Measurements from ENCODE around the gene APOE.
"Not testable (repeated sequence)": the region's sequence is repeated elsewhere in the genome, so short reads cannot be mapped to it uniquely, and the experiment has no call there.

The APOE gene

DNA sequence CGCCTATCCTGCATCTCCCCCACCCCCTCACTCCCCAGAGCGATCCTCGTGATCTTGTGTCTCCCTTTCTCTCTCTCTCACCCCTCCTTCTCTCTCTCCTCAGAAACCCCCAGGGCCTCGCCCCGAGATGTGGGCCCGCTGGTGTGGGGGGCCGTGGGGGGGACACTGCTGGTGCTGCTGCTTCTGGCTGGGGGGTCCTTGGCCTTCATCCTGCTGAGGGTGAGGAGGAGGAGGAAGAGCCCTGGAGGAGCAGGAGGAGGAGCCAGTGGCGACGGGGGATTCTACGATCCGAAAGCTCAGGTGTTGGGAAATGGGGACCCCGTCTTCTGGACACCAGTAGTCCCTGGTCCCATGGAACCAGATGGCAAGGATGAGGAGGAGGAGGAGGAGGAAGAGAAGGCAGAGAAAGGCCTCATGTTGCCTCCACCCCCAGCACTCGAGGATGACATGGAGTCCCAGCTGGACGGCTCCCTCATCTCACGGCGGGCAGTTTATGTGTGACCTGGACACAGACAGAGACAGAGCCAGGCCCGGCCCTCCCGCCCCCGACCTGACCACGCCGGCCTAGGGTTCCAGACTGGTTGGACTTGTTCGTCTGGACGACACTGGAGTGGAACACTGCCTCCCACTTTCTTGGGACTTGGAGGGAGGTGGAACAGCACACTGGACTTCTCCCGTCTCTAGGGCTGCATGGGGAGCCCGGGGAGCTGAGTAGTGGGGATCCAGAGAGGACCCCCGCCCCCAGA lies 27.3 kb upstream of the APOE start:
- H3K27me3 Mint-ChIP-seq, result peaks cover 79% of the 10 kb centered on the region
- no peaks in the 10 kb centered on the region for H3K36me3 Mint-ChIP-seq
- H3K9me3 Mint-ChIP-seq, result no peaks in the 10 kb centered on the region
- ATAC-seq, result no peak
- H3K27ac Mint-ChIP-seq, result no peak overlapping the region
- H3K4me1 Mint-ChIP-seq, result no peaks in the 10 kb centered on the region
- no peak overlapping the region for H3K4me3 Mint-ChIP-seq

GRCh38 chr19:44879309-44880065 lies 26.1 kb upstream of the APOE start:
- Mint-ChIP-seq H3K9me3 (no peaks in the 10 kb centered on the region), H3K27ac (no peak overlapping the region), H3K27me3 (peaks cover 67% of the 10 kb centered on the region), H3K4me1 (no peaks in the 10 kb centered on the region), H3K36me3 (no peaks in the 10 kb centered on the region), H3K4me3 (no peak overlapping the region)
- no peak for ATAC-seq

DNA sequence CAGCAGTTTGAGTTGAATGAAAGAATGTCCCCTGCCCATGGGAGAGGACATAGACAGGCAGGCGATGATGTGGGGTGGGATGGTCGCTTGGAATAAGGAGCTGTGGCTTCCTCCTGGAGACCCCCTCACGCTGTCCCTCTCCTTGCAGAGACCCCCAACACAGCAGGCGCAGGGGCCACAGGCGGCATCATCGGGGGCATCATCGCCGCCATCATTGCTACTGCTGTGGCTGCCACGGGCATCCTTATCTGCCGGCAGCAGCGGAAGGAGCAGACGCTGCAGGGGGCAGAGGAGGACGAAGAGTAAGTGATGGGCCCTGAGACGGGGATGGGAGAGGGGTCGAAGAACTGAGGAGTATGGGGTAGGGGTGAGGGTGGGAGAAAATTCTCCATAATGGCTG lies 23.5 kb upstream of the APOE start:
- Mint-ChIP-seq H3K9me3 (no peaks in the 10 kb centered on the region), H3K36me3 (no peaks in the 10 kb centered on the region), H3K27ac (no peak overlapping the region), H3K4me3 (no peak overlapping the region), H3K4me1 (no peaks in the 10 kb centered on the region), H3K27me3 (peaks cover 46% of the 10 kb centered on the region)
- no peak for ATAC-seq

GRCh38 chr19:44882619-44883397 lies 22.8 kb upstream of the APOE start:
- ATAC-seq, H3K4me1 Mint-ChIP-seq, H3K4me3 Mint-ChIP-seq, H3K27ac Mint-ChIP-seq, H3K9me3 Mint-ChIP-seq, H3K36me3 Mint-ChIP-seq: not testable (repeated sequence)
- H3K27me3 Mint-ChIP-seq, result peaks cover 39% of the 10 kb centered on the region

GRCh38 chr19:44883922-44884321 lies 21.7 kb upstream of the APOE start:
- no peaks in the 10 kb centered on the region for H3K9me3 Mint-ChIP-seq
- H3K27ac Mint-ChIP-seq, result no peak overlapping the region
- no peak overlapping the region for H3K4me3 Mint-ChIP-seq
- H3K27me3 Mint-ChIP-seq, result peaks cover 27% of the 10 kb centered on the region
- H3K36me3 Mint-ChIP-seq, result no peaks in the 10 kb centered on the region
- no peaks in the 10 kb centered on the region for H3K4me1 Mint-ChIP-seq
- no peak for ATAC-seq

DNA sequence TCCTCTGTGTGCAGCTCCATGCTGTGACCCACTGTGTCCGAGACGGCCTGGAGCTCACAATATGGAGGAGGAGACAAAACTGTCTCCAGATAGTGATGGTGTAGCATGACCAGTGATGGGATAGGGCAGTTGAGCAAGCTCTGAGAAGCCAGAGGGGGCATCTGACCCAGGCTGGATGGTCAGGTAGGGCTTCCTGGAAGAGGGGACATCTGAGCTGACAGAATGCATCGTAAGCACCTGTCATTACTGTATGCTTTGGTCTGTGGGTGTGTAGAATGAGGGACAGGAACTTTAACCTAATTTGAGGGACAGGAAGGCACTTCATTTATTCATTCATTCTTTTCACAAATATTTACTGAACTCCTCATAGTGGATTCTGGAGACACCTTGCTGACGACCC lies 21.0 kb upstream of the APOE start:
- no peak overlapping the region for H3K4me3 Mint-ChIP-seq
- H3K27ac Mint-ChIP-seq, result no peak overlapping the region
- no peak for ATAC-seq
- H3K4me1 Mint-ChIP-seq, result no peaks in the 10 kb centered on the region
- H3K36me3 Mint-ChIP-seq, result no peaks in the 10 kb centered on the region
- H3K9me3 Mint-ChIP-seq, result peaks cover 3% of the 10 kb centered on the region
- peaks cover 21% of the 10 kb centered on the region for H3K27me3 Mint-ChIP-seq

DNA sequence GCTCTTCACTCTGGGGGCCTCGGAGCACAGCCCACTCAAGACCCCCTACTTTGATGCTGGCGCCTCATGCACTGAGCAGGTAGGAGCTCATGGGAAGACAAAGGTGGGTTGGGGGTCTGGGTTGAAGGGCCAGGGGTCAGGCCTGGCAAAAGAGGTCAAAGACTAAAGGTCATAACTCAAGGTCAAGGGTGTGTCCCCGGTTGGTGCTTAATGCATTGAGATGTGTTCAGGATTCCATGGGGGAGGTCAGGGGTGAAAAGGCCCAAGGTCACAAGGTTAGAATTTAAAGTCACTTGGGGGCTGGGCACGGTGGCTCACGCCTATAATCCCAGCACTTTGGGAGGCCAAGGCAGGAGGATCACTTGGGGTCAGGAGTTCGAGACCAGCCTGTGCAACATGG lies 19.5 kb upstream of the APOE start:
- no peak overlapping the region for H3K4me3 Mint-ChIP-seq
- ATAC-seq, result no peak
- H3K36me3 Mint-ChIP-seq, result no peaks in the 10 kb centered on the region
- peaks cover 3% of the 10 kb centered on the region for H3K9me3 Mint-ChIP-seq
- no peaks in the 10 kb centered on the region for H3K4me1 Mint-ChIP-seq
- H3K27ac Mint-ChIP-seq, result no peak overlapping the region
- peaks cover 13% of the 10 kb centered on the region for H3K27me3 Mint-ChIP-seq

DNA sequence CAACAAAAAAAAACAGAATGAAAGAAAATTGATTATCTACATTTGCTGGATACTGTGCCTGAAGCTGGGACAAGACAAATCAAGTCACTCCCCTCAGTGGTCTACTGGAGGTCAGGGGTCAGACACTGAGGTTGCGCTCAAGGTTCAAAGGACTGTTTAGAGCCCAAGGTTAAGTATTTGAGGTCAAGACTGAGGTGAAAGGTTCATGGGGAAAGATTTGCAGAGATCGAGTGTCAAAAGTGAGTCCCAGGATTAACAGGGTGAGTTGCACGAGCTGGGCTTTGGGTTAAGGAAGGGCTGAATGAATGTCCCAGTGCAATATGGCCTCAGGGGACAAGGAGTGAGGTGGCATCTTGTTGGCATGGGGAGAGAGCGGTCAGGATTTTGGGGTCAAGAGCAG lies 17.9 kb upstream of the APOE start:
- Mint-ChIP-seq H3K36me3 (peaks cover 2% of the 10 kb centered on the region), H3K27me3 (no peaks in the 10 kb centered on the region), H3K9me3 (peaks cover 3% of the 10 kb centered on the region), H3K4me1 (peaks cover 12% of the 10 kb centered on the region), H3K27ac (no peak overlapping the region), H3K4me3 (no peak overlapping the region)
- ATAC-seq, result no peak

- not testable (repeated sequence) for H3K4me3 Mint-ChIP-seq, H3K27me3 Mint-ChIP-seq
Measured at GRCh38 chr19:44888335-44888734, 17.3 kb upstream of the APOE start.

GRCh38 chr19:44889830-44890365 lies 15.7 kb upstream of the APOE start:
- no peaks in the 10 kb centered on the region for H3K27me3 Mint-ChIP-seq
- H3K27ac Mint-ChIP-seq, result peak overlapping the region; percentile 76
- peaks cover 23% of the 10 kb centered on the region for H3K4me1 Mint-ChIP-seq
- H3K36me3 Mint-ChIP-seq, result peaks cover 24% of the 10 kb centered on the region
- peak overlapping the region; percentile 79 for H3K4me3 Mint-ChIP-seq
- ATAC-seq, result no peak
- peaks cover 3% of the 10 kb centered on the region for H3K9me3 Mint-ChIP-seq

More at GRCh38 chr19:44888335-44888734, 17.3 kb upstream of the APOE start:
- not testable (repeated sequence) for H3K27ac Mint-ChIP-seq, H3K9me3 Mint-ChIP-seq, H3K36me3 Mint-ChIP-seq, ATAC-seq
- H3K4me1 Mint-ChIP-seq, result peaks cover 18% of the 10 kb centered on the region

DNA sequence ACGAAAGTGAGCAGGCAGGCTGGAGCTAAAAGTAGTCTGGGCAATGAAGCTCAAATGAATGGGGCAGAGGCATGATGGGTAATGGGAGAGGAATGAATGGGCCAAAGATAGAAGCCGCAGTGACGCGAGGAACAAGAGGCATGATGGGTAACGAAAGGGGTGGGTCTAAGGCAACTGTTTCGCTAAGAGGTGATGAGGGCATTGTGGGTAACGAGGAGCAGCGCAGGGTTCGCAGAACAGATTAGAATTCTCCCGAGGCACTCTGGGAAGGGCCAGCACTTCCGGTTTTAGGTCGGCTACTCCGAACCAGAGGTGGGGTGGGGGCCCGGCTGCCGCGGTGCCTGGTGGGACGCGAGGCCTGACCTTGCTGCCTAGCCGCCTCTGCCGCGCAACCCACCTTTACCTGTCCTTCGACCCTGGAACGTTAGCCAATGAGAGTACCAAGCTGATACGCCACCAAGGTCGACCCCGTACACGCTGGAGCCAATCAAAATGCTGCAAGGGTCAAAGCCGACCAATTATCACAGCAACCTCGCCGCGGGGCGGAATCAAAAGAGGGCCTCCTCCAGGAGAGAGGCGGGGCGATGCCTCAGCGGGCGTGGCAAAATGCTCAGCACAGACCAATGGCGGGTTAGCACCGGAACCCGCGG lies 15.1 kb upstream of the APOE start:
- Mint-ChIP-seq H3K4me1 (peaks cover 27% of the 10 kb centered on the region), H3K9me3 (peaks cover 3% of the 10 kb centered on the region), H3K36me3 (peaks cover 29% of the 10 kb centered on the region), H3K4me3 (peak overlapping the region; percentile 79), H3K27ac (peak overlapping the region; percentile 76), H3K27me3 (no peaks in the 10 kb centered on the region)
- ATAC-seq, result peak; percentile 94

GRCh38 chr19:44891016-44891882 lies 14.3 kb upstream of the APOE start, which contains the start of gene TOMM40:
Gene TOMM40 (plus strand): TSS chr19:44891254. CDS start chr19:44891416, 162 bp downstream.
- peaks cover 36% of the 10 kb centered on the region for H3K36me3 Mint-ChIP-seq
- H3K27me3 Mint-ChIP-seq, result no peaks in the 10 kb centered on the region
- peak within 1 kb of the TSS; percentile 86 for H3K4me3 Mint-ChIP-seq
- H3K4me1 Mint-ChIP-seq, result peaks cover 33% of the 10 kb centered on the region
- H3K27ac Mint-ChIP-seq, result peak within 1 kb of the TSS; percentile 76
- H3K9me3 Mint-ChIP-seq, result peaks cover 3% of the 10 kb centered on the region
- ATAC-seq, result no peak

- Mint-ChIP-seq H3K27ac (peak overlapping the region; percentile 76), H3K4me1 (peaks cover 33% of the 10 kb centered on the region), H3K4me3 (peak overlapping the region; percentile 86), H3K27me3 (no peaks in the 10 kb centered on the region), H3K36me3 (peaks cover 41% of the 10 kb centered on the region), H3K9me3 (peaks cover 3% of the 10 kb centered on the region)
- no peak for ATAC-seq
Measured at GRCh38 chr19:44892932-44893331, 12.7 kb upstream of the APOE start.

Measured in stimulated activated memory B cell treated with anti-CD40 and anti-IgM and Interleukin-4, amounts not matched to agents 10 μg/mL and 1 μg/mL and 100 μg/mL, for 72 hours (primary cell).